Measurements from ENCODE around the gene CACNA2D1.

CACNA2D1 gene

GRCh38 chr7:81973117-81973516, 470.5 kb downstream of the CACNA2D1 start:
- no peak for DNase-seq (ENCODE audit: low read depth)
- H3K4me3 ChIP-seq (ENCODE audit: low read depth, low read length): no peak overlapping the region

- H3K4me3 ChIP-seq (ENCODE audit: low read depth, low read length): no peak overlapping the region
- peak; percentile 21 for DNase-seq (ENCODE audit: low read depth)
Observed at GRCh38 chr7:81960026-81960425, 483.6 kb downstream of the CACNA2D1 start.

- H3K4me3 ChIP-seq (ENCODE audit: low read depth, low read length): no peak overlapping the region
- no peak for DNase-seq (ENCODE audit: low read depth)
Observed at GRCh38 chr7:81957517-81957916, 486.1 kb downstream of the CACNA2D1 start.

GRCh38 chr7:81956520-81956919, 487.1 kb downstream of the CACNA2D1 start:
- DNase-seq (ENCODE audit: low read depth): peak; percentile 36
- H3K4me3 ChIP-seq (ENCODE audit: low read depth, low read length): no peak overlapping the region

DNA sequence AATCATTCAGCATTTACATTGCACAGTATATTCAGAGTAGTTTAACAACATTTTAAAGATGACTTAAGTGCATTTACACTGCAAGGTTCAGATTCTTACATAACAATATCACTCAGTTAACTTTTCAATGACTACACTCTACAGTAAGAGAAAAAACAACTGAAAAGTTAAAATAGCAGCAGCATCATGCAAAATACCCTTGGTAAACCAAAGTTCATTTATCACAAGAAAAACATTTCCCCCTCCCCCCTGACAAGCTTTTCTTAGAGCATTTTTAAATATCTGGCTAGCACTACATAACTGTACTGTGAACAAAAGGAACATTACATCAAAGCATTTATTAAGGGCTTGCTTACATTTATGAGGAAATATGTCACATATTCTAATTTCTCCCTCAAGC, 494.3 kb downstream of the CACNA2D1 start:
- DNase-seq (ENCODE audit: low read depth): no peak
- H3K4me3 ChIP-seq (ENCODE audit: low read depth, low read length): no peak overlapping the region

DNA sequence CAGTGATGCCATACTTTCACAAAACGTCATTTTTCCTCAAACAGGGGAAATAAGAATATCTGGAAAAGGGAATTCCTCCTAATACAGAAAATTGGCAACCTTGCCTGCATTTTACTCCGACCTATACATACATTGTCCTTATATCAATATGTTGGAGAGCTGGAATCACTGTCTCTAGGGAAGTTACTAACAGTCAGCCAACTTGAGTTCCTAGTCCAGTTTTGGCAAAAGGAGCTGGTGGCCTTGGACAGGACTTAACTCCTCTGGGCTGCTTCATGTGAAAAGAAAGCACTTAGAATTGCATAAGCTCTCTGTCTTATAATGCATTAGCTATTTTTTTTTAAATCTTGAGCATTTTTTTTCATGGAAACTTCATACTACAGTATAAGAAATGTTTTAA, 499.5 kb downstream of the CACNA2D1 start:
- DNase-seq (ENCODE audit: low read depth): peak; percentile 45
- H3K4me3 ChIP-seq (ENCODE audit: low read depth, low read length): no peak overlapping the region

DNA sequence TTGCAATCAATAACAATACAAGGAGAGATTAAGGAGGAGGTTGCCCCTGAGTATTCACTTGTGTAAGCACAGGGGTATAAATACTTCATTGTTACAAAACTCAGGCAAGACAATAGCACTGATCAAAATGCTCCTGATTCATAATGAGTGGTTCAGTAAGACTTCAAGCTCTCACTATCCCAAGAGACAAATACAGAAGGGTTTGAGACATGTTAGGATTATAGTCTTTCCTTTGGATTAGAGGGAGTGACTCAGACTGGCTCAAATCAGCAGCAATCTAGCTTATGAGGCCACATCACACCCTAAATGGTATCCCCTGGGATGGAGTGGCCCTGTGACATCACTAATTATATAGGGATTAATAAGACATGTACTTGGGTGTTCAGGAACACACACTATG, 506.5 kb downstream of the CACNA2D1 start:
- no peak for DNase-seq (ENCODE audit: low read depth)
- no peak overlapping the region for H3K4me3 ChIP-seq (ENCODE audit: low read depth, low read length)

GRCh38 chr7:81934596-81935301, 508.8 kb downstream of the CACNA2D1 start:
- H3K4me3 ChIP-seq (ENCODE audit: low read depth, low read length): no peak overlapping the region
- DNase-seq (ENCODE audit: low read depth): no peak

DNA sequence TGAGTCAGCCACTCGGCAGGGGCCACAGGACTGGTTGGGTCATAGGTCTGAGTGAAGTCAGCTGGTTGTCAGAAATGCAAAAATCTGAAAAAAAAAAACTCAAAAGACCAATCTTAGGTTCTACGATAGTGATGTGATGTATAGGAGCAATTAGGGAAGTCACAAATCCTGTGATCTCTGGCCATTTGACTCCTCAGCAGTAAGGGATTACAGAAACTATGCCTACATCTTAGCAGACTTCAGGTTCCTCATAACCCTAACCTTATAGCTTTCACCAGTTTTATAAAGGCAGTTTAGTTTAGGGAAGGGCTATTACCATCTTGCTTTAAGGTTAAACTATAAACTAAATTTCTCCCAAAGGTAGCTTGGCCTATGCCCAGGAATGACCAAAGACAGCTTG, 510.6 kb downstream of the CACNA2D1 start:
- H3K4me3 ChIP-seq (ENCODE audit: low read depth, low read length): no peak overlapping the region
- no peak for DNase-seq (ENCODE audit: low read depth)

GRCh38 chr7:81929386-81929785, 514.2 kb downstream of the CACNA2D1 start:
- no peak for DNase-seq (ENCODE audit: low read depth)
- no peak overlapping the region for H3K4me3 ChIP-seq (ENCODE audit: low read depth, low read length)

DNA sequence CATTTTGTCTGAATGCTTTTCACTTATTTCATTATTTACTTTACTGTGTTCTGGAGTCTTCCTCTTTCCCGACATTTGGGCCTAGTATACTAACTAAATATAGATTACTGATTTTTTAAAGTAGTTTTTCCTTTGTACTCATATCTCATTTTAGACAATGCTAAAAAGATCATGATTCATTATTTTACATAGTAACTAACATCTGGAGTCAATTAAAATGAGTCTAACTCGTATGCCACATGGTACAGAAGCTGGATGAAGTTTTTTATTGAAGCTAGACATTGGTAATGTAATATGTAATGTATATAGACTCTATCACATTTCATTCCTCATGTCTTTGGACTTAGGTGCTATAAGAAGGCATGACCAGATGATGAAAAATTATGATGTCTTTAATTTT, 517.4 kb downstream of the CACNA2D1 start:
- peak; percentile 21 for DNase-seq (ENCODE audit: low read depth)
- no peak overlapping the region for H3K4me3 ChIP-seq (ENCODE audit: low read depth, low read length)

GRCh38 chr7:81925530-81925929, 518.0 kb downstream of the CACNA2D1 start:
- no peak for DNase-seq (ENCODE audit: low read depth)
- H3K4me3 ChIP-seq (ENCODE audit: low read depth, low read length): no peak overlapping the region

DNA sequence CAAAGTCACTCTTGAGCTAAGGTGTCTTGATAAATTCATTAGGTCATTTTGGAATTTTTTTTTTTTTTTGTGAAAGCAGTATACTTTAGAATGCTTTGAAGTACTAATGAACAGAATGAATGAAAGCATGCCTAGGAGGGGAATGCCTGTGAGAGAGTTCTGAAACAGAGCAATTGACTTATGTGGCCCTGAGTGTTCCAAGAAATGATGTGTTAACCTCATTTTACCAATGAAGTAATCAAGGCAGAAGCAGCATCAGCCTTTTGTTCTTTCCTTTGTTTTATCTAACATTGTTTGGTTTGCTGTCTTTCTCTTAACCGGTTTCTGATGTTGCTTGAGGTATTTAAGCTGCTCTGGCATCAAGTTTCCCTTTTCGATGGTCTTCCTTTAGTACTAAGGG, 519.1 kb downstream of the CACNA2D1 start:
- no peak overlapping the region for H3K4me3 ChIP-seq (ENCODE audit: low read depth, low read length)
- no peak for DNase-seq (ENCODE audit: low read depth)

GRCh38 chr7:81919494-81919893, 524.1 kb downstream of the CACNA2D1 start:
- no peak for DNase-seq (ENCODE audit: low read depth)
- H3K4me3 ChIP-seq (ENCODE audit: low read depth, low read length): no peak overlapping the region

- H3K4me3 ChIP-seq (ENCODE audit: low read depth, low read length): no peak overlapping the region
- no peak for DNase-seq (ENCODE audit: low read depth)
Observed at GRCh38 chr7:81908220-81908619, 535.4 kb downstream of the CACNA2D1 start.

GRCh38 chr7:81903115-81903514, 540.5 kb downstream of the CACNA2D1 start:
- no peak overlapping the region for H3K4me3 ChIP-seq (ENCODE audit: low read depth, low read length)
- DNase-seq (ENCODE audit: low read depth): no peak

DNA sequence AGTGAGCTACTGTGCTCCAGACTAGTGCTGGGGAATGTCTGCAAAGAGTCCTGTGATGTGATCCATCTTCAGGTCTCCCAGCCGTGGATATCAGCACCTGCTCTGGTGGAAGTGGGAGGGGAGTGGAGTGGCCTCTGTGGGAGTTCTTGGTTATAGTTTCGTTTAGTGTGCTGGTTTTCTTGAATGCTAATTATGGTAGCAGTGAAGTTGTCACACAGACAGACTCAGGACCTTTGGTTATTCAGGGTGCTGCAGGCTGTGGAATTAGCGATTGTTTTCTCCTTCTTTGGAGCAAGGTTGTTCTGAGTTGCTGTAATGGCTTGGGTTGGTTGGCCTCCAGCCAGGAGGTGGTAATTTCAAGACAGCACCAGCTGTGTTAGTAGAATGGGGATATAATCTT, 541.0 kb downstream of the CACNA2D1 start:
- H3K4me3 ChIP-seq (ENCODE audit: low read depth, low read length): no peak overlapping the region
- no peak for DNase-seq (ENCODE audit: low read depth)
